Stomach (tissue), 4 donors: ENCODE results near the gene BTG1.

Source experiments
- POLR2A ChIP-seq, 4 donors: fragments of 450-650 bp; IDR thresholded peaks; one replicate each; pipeline ENCODE4 v1.6.1; 2016; ENCODE audit warnings: antibody characterized with exemption in 4 of 4, control low read depth in 2 of 4, mild to moderate bottlenecking in 1 of 4, moderate library complexity in 1 of 4
- POLR2AphosphoS5 ChIP-seq, 3 donors: sonication (generic); formaldehyde crosslinking; IDR thresholded peaks; one replicate each; pipeline ENCODE4 v1.6.1; 2016; ENCODE audit warnings: antibody characterized with exemption in 3 of 3
- TF ChIP-seq, protein P1 (sequence below), 7 experiments: fragments of 450-650 bp in 4 of 7; fragments of 200-600 bp in 3 of 7; sonication (generic) in 3 of 7; IDR thresholded peaks; one replicate each; pipeline ENCODE4 v1.5.1; 2016 to 2019; ENCODE audit warnings: antibody characterized with exemption in 7 of 7, control low read depth in 2 of 7, mild to moderate bottlenecking in 1 of 7

DNA sequence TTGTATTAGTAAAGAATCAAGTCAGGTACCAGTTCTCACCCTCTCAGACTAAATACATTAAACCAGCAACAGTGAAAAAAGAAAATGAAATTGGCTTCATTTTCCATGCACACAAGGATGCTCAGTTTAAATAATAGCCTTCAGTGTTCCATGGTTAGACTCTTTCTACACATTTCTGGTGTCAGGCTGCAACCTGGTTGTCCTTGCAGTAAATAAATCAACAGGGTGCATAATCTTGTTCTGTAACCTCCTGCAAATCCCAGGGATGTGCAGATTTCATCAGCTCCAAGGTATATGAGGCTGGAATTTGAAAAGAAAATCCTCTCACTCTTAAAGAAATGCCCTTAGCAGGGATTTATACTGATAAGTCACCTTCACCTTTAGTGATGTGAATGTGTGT lies 46.7 kb upstream of the BTG1 start:
- TF ChIP-seq, protein P1, sequence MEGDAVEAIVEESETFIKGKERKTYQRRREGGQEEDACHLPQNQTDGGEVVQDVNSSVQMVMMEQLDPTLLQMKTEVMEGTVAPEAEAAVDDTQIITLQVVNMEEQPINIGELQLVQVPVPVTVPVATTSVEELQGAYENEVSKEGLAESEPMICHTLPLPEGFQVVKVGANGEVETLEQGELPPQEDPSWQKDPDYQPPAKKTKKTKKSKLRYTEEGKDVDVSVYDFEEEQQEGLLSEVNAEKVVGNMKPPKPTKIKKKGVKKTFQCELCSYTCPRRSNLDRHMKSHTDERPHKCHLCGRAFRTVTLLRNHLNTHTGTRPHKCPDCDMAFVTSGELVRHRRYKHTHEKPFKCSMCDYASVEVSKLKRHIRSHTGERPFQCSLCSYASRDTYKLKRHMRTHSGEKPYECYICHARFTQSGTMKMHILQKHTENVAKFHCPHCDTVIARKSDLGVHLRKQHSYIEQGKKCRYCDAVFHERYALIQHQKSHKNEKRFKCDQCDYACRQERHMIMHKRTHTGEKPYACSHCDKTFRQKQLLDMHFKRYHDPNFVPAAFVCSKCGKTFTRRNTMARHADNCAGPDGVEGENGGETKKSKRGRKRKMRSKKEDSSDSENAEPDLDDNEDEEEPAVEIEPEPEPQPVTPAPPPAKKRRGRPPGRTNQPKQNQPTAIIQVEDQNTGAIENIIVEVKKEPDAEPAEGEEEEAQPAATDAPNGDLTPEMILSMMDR (IDR thresholded peaks at IDR 0.05), result no peak
- TF ChIP-seq POLR2AphosphoS5 (IDR thresholded peaks at IDR 0.05) (no peak), POLR2A (IDR thresholded peaks at IDR 0.05) (no peak)
